ENCODE results near the gene EFNA1. TPM values are rescaled to one million over a fixed set of nuclear protein-coding genes. Genes with fewer than 3 reads are reported as not detected.

EFNA1 gene
- polyA plus RNA-seq, 4 donors, result 50.6 to 166 (median 145) TPM

GRCh38 chr1:155123801-155124200 lies 3.9 kb upstream of the EFNA1 start:
- Histone ChIP-seq H3K4me1 (ENCODE audit: control insufficient read depth in 3 of 3, insufficient read depth in 2 of 3, low read depth in 1 of 3, low read length in 2 of 3) (peaks cover 0 to 47% (median 11%) of the 10 kb centered on the region in 3 donors), H3K36me3 (ENCODE audit: control insufficient read depth in 3 of 3, insufficient read depth in 2 of 3, low read depth in 1 of 3, low read length in 3 of 3) (no peaks in the 10 kb centered on the region), H3K9me3 (ENCODE audit: control insufficient read depth in 2 of 2, insufficient read depth in 1 of 2, low read depth in 1 of 2, low read length in 1 of 2) (no peaks in the 10 kb centered on the region), H3K27ac (ENCODE audit: low read depth in 1 of 3, low read length in 2 of 3) (peak overlapping the region in 1 of 3 donors; percentile 24), H3K4me3 (ENCODE audit: low read depth in 1 of 3, low read length in 3 of 3) (no peak overlapping the region), H3K27me3 (ENCODE audit: control insufficient read depth in 3 of 3, insufficient read depth in 3 of 3, low read length in 3 of 3) (peaks cover 0 to 6% (median 0%) of the 10 kb centered on the region in 3 donors)
- 39 to 52% (median 52%) methylated on average over 4 of the region's 4 CpGs for WGBS, 3 donors
- FAIRE-seq (no peak), DNase-seq (peak; percentile 8 to 38)

GRCh38 chr1:155124503-155125463 lies 2.9 kb upstream of the EFNA1 start:
- H3K9me3 ChIP-seq (ENCODE audit: control insufficient read depth in 2 of 2, insufficient read depth in 1 of 2, low read depth in 1 of 2, low read length in 1 of 2), result no peaks in the 10 kb centered on the region
- H3K27me3 ChIP-seq (ENCODE audit: control insufficient read depth in 3 of 3, insufficient read depth in 3 of 3, low read length in 3 of 3), result peaks cover 0 to 6% (median 0%) of the 10 kb centered on the region in 3 donors
- peaks cover 0 to 6% (median 0%) of the 10 kb centered on the region in 3 donors for H3K36me3 ChIP-seq (ENCODE audit: control insufficient read depth in 3 of 3, insufficient read depth in 2 of 3, low read depth in 1 of 3, low read length in 3 of 3)
- FAIRE-seq, result no peak
- peaks cover 0 to 47% (median 11%) of the 10 kb centered on the region in 3 donors for H3K4me1 ChIP-seq (ENCODE audit: control insufficient read depth in 3 of 3, insufficient read depth in 2 of 3, low read depth in 1 of 3, low read length in 2 of 3)
- H3K27ac ChIP-seq (ENCODE audit: low read depth in 1 of 3, low read length in 2 of 3), result peak overlapping the region; percentile 89 to 98 (median 96)
- 63 to 77% (median 71%) methylated on average over 16 of the region's 16 CpGs for WGBS, 3 donors
- DNase-seq, result peak; percentile 38 to 57
- no peak overlapping the region for H3K4me3 ChIP-seq (ENCODE audit: low read depth in 1 of 3, low read length in 3 of 3)

- H3K4me3 ChIP-seq (ENCODE audit: low read depth in 1 of 3, low read length in 3 of 3), result no peak overlapping the region
Observed at GRCh38 chr1:155125511-155125945, 2.1 kb upstream of the EFNA1 start.

DNA sequence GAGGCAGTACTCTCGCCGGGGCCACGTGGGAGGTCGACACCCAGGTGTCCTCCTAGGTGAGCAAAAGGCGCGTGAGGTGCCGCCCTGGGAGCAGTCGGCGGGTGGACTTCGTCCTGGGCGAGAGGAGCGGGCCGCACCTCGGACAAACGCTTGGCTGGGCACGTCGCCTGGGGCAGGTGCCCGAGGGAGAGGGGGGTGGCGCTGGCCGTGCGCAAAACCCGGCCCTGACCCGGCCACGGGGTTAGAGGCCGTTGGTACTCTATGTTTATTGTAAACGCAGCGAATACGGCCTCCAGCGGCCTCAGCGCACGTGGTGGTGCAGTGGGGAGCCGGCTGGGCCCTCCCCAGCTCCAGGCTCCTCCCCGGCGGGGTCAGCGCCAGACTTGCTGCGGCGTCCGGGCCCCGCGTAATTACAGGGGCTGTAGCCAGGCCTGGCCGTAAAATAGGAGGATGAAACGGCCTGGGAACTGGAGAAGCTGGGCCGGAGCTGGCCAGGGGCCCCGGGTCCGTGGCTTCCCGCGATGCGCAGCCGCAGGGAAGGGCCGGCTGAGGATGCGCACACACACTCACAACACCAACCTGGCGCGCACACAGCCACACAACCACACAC lies 1.6 kb upstream of the EFNA1 start:
- H3K36me3 ChIP-seq (ENCODE audit: control insufficient read depth in 3 of 3, insufficient read depth in 2 of 3, low read depth in 1 of 3, low read length in 3 of 3), result peaks cover 0 to 13% (median 0%) of the 10 kb centered on the region in 3 donors
- 1 to 29% (median 21%) methylated on average over 49 to 53 of the region's 53 CpGs for WGBS, 3 donors
- H3K27me3 ChIP-seq (ENCODE audit: control insufficient read depth in 3 of 3, insufficient read depth in 3 of 3, low read length in 3 of 3), result peaks cover 0 to 6% (median 0%) of the 10 kb centered on the region in 3 donors
- DNase-seq, result peak; percentile 94 to 97
- no peak for FAIRE-seq
- no peaks in the 10 kb centered on the region for H3K9me3 ChIP-seq (ENCODE audit: control insufficient read depth in 2 of 2, insufficient read depth in 1 of 2, low read depth in 1 of 2, low read length in 1 of 2)
- H3K27ac ChIP-seq (ENCODE audit: low read depth in 1 of 3, low read length in 2 of 3), result peak overlapping the region; percentile 89 to 98 (median 96)
- peaks cover 0 to 43% (median 6%) of the 10 kb centered on the region in 3 donors for H3K4me1 ChIP-seq (ENCODE audit: control insufficient read depth in 3 of 3, insufficient read depth in 2 of 3, low read depth in 1 of 3, low read length in 2 of 3)
- H3K4me3 ChIP-seq (ENCODE audit: low read depth in 1 of 3, low read length in 3 of 3), result peak overlapping the region in 2 of 3 donors; percentile 85 to 93

More at GRCh38 chr1:155125511-155125945, 2.1 kb upstream of the EFNA1 start:
- WGBS, 3 donors, result 25 to 56% (median 55%) methylated on average over 11 of the region's 11 CpGs
- no peak for FAIRE-seq
- H3K4me1 ChIP-seq (ENCODE audit: control insufficient read depth in 3 of 3, insufficient read depth in 2 of 3, low read depth in 1 of 3, low read length in 2 of 3), result peaks cover 0 to 43% (median 6%) of the 10 kb centered on the region in 3 donors
- no peak for DNase-seq
- H3K27me3 ChIP-seq (ENCODE audit: control insufficient read depth in 3 of 3, insufficient read depth in 3 of 3, low read length in 3 of 3), result peaks cover 0 to 6% (median 0%) of the 10 kb centered on the region in 3 donors
- H3K36me3 ChIP-seq (ENCODE audit: control insufficient read depth in 3 of 3, insufficient read depth in 2 of 3, low read depth in 1 of 3, low read length in 3 of 3), result peaks cover 0 to 12% (median 0%) of the 10 kb centered on the region in 3 donors
- H3K9me3 ChIP-seq (ENCODE audit: control insufficient read depth in 2 of 2, insufficient read depth in 1 of 2, low read depth in 1 of 2, low read length in 1 of 2), result no peaks in the 10 kb centered on the region
- peak overlapping the region; percentile 89 to 98 (median 96) for H3K27ac ChIP-seq (ENCODE audit: low read depth in 1 of 3, low read length in 2 of 3)

DNA sequence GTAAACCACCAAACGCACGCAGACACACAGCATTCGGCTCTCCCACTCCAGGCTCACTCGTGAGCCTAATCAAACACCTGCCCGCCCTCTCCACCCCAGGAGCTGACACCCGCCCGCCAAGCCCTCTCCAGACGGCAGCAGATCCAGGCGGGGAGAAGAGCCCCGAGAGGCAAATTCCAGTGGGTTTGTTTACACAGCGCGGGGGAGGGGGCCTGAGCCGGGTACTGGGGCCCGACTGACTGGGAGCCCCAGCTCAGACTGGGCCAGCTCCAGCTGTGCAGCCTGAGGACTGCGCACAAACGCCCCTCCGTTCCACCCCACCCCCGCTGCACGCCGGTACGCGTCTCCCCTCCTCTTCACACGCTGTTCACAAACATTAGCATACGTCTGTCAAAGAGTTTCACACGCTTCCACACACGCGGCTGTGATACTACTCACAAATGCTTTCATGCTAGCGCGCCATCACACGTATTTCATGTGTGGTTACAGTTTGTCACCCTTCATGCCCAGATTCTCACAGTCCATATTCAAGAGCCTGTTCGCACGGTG lies 1.0 kb upstream of the EFNA1 start:
- FAIRE-seq (no peak), DNase-seq (peak; percentile 64 to 90)
- Histone ChIP-seq H3K9me3 (ENCODE audit: control insufficient read depth in 2 of 2, insufficient read depth in 1 of 2, low read depth in 1 of 2, low read length in 1 of 2) (no peaks in the 10 kb centered on the region), H3K4me3 (ENCODE audit: low read depth in 1 of 3, low read length in 3 of 3) (peak overlapping the region; percentile 9 to 93 (median 85)), H3K27me3 (ENCODE audit: control insufficient read depth in 3 of 3, insufficient read depth in 3 of 3, low read length in 3 of 3) (peaks cover 0 to 6% (median 0%) of the 10 kb centered on the region in 3 donors), H3K27ac (ENCODE audit: low read depth in 1 of 3, low read length in 2 of 3) (peak overlapping the region; percentile 89 to 98 (median 96)), H3K36me3 (ENCODE audit: control insufficient read depth in 3 of 3, insufficient read depth in 2 of 3, low read depth in 1 of 3, low read length in 3 of 3) (peaks cover 0 to 19% (median 2%) of the 10 kb centered on the region in 3 donors), H3K4me1 (ENCODE audit: control insufficient read depth in 3 of 3, insufficient read depth in 2 of 3, low read depth in 1 of 3, low read length in 2 of 3) (peaks cover 0 to 49% (median 6%) of the 10 kb centered on the region in 3 donors)
- 1 to 3% (median 3%) methylated on average over 32 of the region's 32 CpGs for WGBS, 3 donors

DNA sequence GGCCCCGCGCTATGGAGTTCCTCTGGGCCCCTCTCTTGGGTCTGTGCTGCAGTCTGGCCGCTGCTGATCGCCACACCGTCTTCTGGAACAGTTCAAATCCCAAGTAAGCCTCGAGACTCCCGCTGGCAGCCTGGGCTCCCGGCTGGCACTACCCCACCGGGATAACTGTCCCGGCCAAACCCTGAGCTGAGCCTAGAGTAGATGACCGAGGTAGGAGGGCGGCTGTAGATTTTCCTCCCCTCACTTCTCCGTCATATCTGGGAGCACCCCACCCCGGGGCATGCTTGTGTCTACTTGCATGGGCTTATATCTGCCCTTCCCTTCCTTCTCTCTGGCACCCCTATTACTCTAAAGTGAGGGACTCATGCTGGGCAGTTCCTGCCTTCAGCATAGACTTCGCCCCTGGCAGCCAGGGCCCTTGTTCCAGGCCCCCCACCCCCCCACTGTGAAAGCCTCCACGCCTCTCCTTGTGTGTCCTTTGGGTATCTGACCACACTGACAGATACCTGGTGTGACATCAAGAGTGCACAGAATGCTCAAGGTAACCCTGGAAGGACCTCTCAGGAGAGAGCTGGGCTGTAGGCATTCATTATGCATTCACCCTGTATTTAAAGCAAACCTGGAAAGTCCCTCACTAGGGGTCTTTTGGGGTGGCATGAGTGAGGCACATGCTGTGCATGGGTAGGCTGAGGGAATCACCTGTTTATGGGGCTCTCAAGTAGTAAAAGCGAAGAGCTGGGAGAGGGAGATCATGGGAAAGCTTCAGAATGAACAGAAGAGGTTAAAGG lies 485 bp downstream of the EFNA1 start:
- 1 to 3% (median 3%) methylated on average over 15 to 17 of the region's 17 CpGs for WGBS, 3 donors
- Histone ChIP-seq H3K27ac (ENCODE audit: low read depth in 1 of 3, low read length in 2 of 3) (peak overlapping the region; percentile 79 to 100 (median 96)), H3K9me3 (ENCODE audit: control insufficient read depth in 2 of 2, insufficient read depth in 1 of 2, low read depth in 1 of 2, low read length in 1 of 2) (no peaks in the 10 kb centered on the region), H3K36me3 (ENCODE audit: control insufficient read depth in 3 of 3, insufficient read depth in 2 of 3, low read depth in 1 of 3, low read length in 3 of 3) (peaks cover 0 to 34% (median 3%) of the 10 kb centered on the region in 3 donors), H3K4me3 (ENCODE audit: low read depth in 1 of 3, low read length in 3 of 3) (peak overlapping the region; percentile 60 to 93 (median 85)), H3K4me1 (ENCODE audit: control insufficient read depth in 3 of 3, insufficient read depth in 2 of 3, low read depth in 1 of 3, low read length in 2 of 3) (peaks cover 0 to 55% (median 6%) of the 10 kb centered on the region in 3 donors), H3K27me3 (ENCODE audit: control insufficient read depth in 3 of 3, insufficient read depth in 3 of 3, low read length in 3 of 3) (peaks cover 0 to 6% (median 0%) of the 10 kb centered on the region in 3 donors)
- DNase-seq, result peak in 1 of 2 donors; percentile 35
- no peak for FAIRE-seq

GRCh38 chr1:155128755-155129473 lies 1.2 kb downstream of the EFNA1 start:
- WGBS, 3 donors, result 6 to 13% (median 10%) methylated on average over 12 to 14 of the region's 14 CpGs
- Histone ChIP-seq H3K4me3 (ENCODE audit: low read depth in 1 of 3, low read length in 3 of 3) (peak overlapping the region; percentile 60 to 93 (median 85)), H3K27ac (ENCODE audit: low read depth in 1 of 3, low read length in 2 of 3) (peak overlapping the region; percentile 79 to 100 (median 96)), H3K36me3 (ENCODE audit: control insufficient read depth in 3 of 3, insufficient read depth in 2 of 3, low read depth in 1 of 3, low read length in 3 of 3) (peaks cover 0 to 42% (median 3%) of the 10 kb centered on the region in 3 donors), H3K4me1 (ENCODE audit: control insufficient read depth in 3 of 3, insufficient read depth in 2 of 3, low read depth in 1 of 3, low read length in 2 of 3) (peaks cover 0 to 58% (median 6%) of the 10 kb centered on the region in 3 donors), H3K27me3 (ENCODE audit: control insufficient read depth in 3 of 3, insufficient read depth in 3 of 3, low read length in 3 of 3) (peaks cover 0 to 6% (median 0%) of the 10 kb centered on the region in 3 donors), H3K9me3 (ENCODE audit: control insufficient read depth in 2 of 2, insufficient read depth in 1 of 2, low read depth in 1 of 2, low read length in 1 of 2) (no peaks in the 10 kb centered on the region)
- FAIRE-seq (no peak), DNase-seq (peak; percentile 93 to 97)
